B cell (primary cell): Measurements from ENCODE around the gene PDILT. TPM values are rescaled to one million over a fixed set of nuclear protein-coding genes. Genes with fewer than 3 reads are reported as not detected.
"Not testable (repeated sequence)": the region's sequence is repeated elsewhere in the genome, so short reads cannot be mapped to it uniquely, and the experiment has no call there.

ENCODE experiments used
- ATAC-seq: fragments of 200-7000 bp; cut with Tn5 transposase; one replicate; pipeline ENCODE4 v1.10.0; 2021; ENCODE audit warnings: low read depth, mild to moderate bottlenecking, moderate number of reproducible peaks, moderate library complexity
- CTCF ChIA-PET: fragments of 350-600 bp; sonication (Branson Sonifier 250); formaldehyde crosslinking; loops from one replicate; lab custom pipeline; 2021; ENCODE audit warnings: antibody characterized with exemption, inconsistent platforms; lab: Charles Lee
- POLR2A ChIA-PET: fragments of 350-600 bp; sonication (Branson Sonifier 250); formaldehyde crosslinking; loops from one replicate; lab custom pipeline; 2021; ENCODE audit warnings: antibody characterized with exemption; lab: Charles Lee
- DNase-seq: peaks from one replicate; pipeline ENCODE4 v3.0.0; 2013
- H2AFZ ChIP-seq: 2 replicates; pipeline ENCODE4 v1.6.1; 2012; ENCODE audit warnings: mild to moderate bottlenecking, low read depth, low read length; ENCODE audit not compliant: insufficient read depth, poor library complexity, severe bottlenecking
- H3K27ac ChIP-seq, 2 donors: 1 replicate in 1 of 2; 2 replicates in 1 of 2; pipeline ENCODE4 v1.5.1; 2012 to 2013; ENCODE audit warnings: low read length in 2 of 2, mild to moderate bottlenecking in 2 of 2, moderate library complexity in 1 of 2
- H3K27me3 ChIP-seq, 4 experiments: fragments of 200-600 bp in 1 of 4; sonication (generic) in 1 of 4; replicated peaks in 1 of 4; 1 replicate in 2 of 4; 2 replicates in 2 of 4; pipeline versions ENCODE4 v1.6.1 to v1.7.0; 2013 to 2016; ENCODE audit warnings: low read length in 3 of 4, mild to moderate bottlenecking in 2 of 4, mixed read lengths in 1 of 4, moderate library complexity in 1 of 4; ENCODE audit not compliant: insufficient read depth in 4 of 4, control insufficient read depth in 3 of 4; ENCODE audit errors: control extremely low read depth in 1 of 4
- H3K36me3 ChIP-seq, 2 experiments: replicated peaks in 1 of 2; 1 replicate in 1 of 2; 2 replicates in 1 of 2; pipeline versions ENCODE4 v1.6.1 to v1.7.1; 2013; ENCODE audit warnings: low read length in 1 of 2; ENCODE audit not compliant: insufficient read depth in 2 of 2, control insufficient read depth in 1 of 2; ENCODE audit errors: control extremely low read depth in 1 of 2, extremely low read depth in 1 of 2
- H3K4me1 ChIP-seq, 2 donors: fragments of 200-600 bp in 1 of 2; sonication (generic) in 1 of 2; 1 replicate in 1 of 2; 2 replicates in 1 of 2; pipeline versions ENCODE4 v1.5.1 to v1.6.1; 2013 to 2017; ENCODE audit warnings: low read length in 2 of 2; ENCODE audit not compliant: control insufficient read depth in 2 of 2, insufficient read depth in 2 of 2
- H3K4me2 ChIP-seq: replicated peaks from 2 replicates; pipeline ENCODE3; 2012; ENCODE audit warnings: mild to moderate bottlenecking, low read depth, low read length; ENCODE audit not compliant: poor library complexity, severe bottlenecking
- H3K4me3 ChIP-seq, 5 experiments: fragments of 200-600 bp in 1 of 5; sonication (generic) in 1 of 5; 1 replicate in 3 of 5; 2 replicates in 2 of 5; pipeline versions ENCODE4 v1.5.1 to v1.7.0; 2011 to 2016; ENCODE audit warnings: low read length in 4 of 5, mild to moderate bottlenecking in 4 of 5, low read depth in 2 of 5, control low read depth in 1 of 5, moderate library complexity in 1 of 5; ENCODE audit not compliant: insufficient read depth in 1 of 5; ENCODE audit errors: control extremely low read depth in 1 of 5, extremely low read depth in 1 of 5
- H3K79me2 ChIP-seq: fragments of 200-600 bp; sonication (generic); one replicate; pipeline ENCODE4 v1.6.0; 2016; ENCODE audit warnings: low read length; ENCODE audit not compliant: control insufficient read depth, insufficient read depth
- H3K9ac ChIP-seq: fragments of 200-600 bp; sonication (generic); 2 replicates; pipeline ENCODE4 v1.6.1; 2017; ENCODE audit warnings: mild to moderate bottlenecking, low read length, moderate library complexity
- H3K9me3 ChIP-seq, 3 donors: one replicate each; pipeline versions ENCODE4 v1.6.1 to v1.7.1; 2013; ENCODE audit warnings: low read length in 2 of 3; ENCODE audit not compliant: control insufficient read depth in 2 of 3, insufficient read depth in 1 of 3; ENCODE audit errors: control extremely low read depth in 1 of 3
- H4K20me1 ChIP-seq: 2 replicates; pipeline ENCODE4 v1.6.0; 2012; ENCODE audit warnings: mild to moderate bottlenecking, low read length; ENCODE audit not compliant: insufficient read depth, control insufficient read depth, poor library complexity, severe bottlenecking
- H3K27ac Mint-ChIP-seq: one replicate; pipeline ENCODE4 v1.8.0; 2021; ENCODE audit warnings: mixed read lengths
- H3K27me3 Mint-ChIP-seq: one replicate; pipeline ENCODE4 v1.8.0; 2021; ENCODE audit warnings: mixed read lengths
- H3K4me1 Mint-ChIP-seq: one replicate; pipeline ENCODE4 v1.8.0; 2021; ENCODE audit warnings: mixed read lengths
- H3K4me3 Mint-ChIP-seq: one replicate; pipeline ENCODE4 v1.8.0; 2021; ENCODE audit warnings: mixed read lengths
- H3K9me3 Mint-ChIP-seq: one replicate; pipeline ENCODE4 v1.8.0; 2022; ENCODE audit warnings: mixed read lengths; ENCODE audit not compliant: insufficient read depth
- WGBS: methylation state at CpG from one replicate; pipeline ENCODE4 v1.1.5; 2013; ENCODE audit warnings: missing lambda C conversion rate; ENCODE audit not compliant: insufficient coverage; 5-methylcytosine and 5-hydroxymethylcytosine counted together
- intact Hi-C: fragments of 100-400 bp; cut with micrococcal nuclease; formaldehyde crosslinking; loops from one replicate; pipeline ENCODE4 v1.10.0; 2022
- polyA plus RNA-seq: library from polyadenylated mRNA; depleted of rRNA; stranded (reverse); fragments of >200 nt; gene quantifications from 2 replicates; pipeline ENCODE4 v1.2.3, GENCODE V29; 2012
- total RNA-seq, 2 donors: library from RNA; stranded (reverse); fragments of 120-200 nt in 1 of 2; gene quantifications; 1 replicate in 1 of 2; 2 replicates in 1 of 2; pipeline versions ENCODE4 v1.2.3 to v1.2.4, GENCODE V29; 2013 to 2022

The PDILT gene
- total and polyA plus RNA-seq, 2 donors (not counting 1 experiment from before 2014, with no cell fraction given) = not detected

DNA sequence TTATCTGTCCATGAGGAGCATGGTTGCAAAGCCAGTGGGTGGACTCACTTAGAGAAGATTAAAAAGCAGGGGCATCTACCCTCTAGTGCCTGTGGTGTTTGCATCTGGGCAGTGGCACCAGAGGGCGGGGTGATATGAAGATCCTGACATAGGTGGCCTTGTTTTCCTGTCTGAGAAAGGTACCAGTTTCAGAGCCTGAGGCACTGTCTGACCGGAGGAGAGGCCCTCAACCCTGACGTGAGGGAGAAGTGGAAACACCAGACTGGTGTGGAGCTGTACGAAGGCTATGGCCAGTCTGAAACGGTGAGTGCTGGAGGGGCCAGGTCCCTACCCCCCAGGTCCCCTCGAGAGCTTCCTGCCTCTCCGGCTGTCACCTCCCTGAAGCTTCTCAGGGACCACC is 25.0 kb upstream of the PDILT start:
- H3K27ac ChIP-seq, DNase-seq, H3K27me3 ChIP-seq, H3K9ac ChIP-seq, H3K79me2 ChIP-seq, POLR2A ChIA-PET, H4K20me1 ChIP-seq, H3K36me3 ChIP-seq, H3K4me3 ChIP-seq, H3K4me3 Mint-ChIP-seq, H3K4me1 ChIP-seq, intact Hi-C loops, ATAC-seq, H3K4me1 Mint-ChIP-seq, CTCF ChIA-PET, H3K9me3 ChIP-seq, H3K9me3 Mint-ChIP-seq, H3K4me2 ChIP-seq, H3K27ac Mint-ChIP-seq, H2AFZ ChIP-seq: not testable (repeated sequence)
- H3K27me3 Mint-ChIP-seq = peaks cover 12% of the 10 kb centered on the region
- 91% methylated on average over 4 of the region's 7 CpGs for WGBS

DNA sequence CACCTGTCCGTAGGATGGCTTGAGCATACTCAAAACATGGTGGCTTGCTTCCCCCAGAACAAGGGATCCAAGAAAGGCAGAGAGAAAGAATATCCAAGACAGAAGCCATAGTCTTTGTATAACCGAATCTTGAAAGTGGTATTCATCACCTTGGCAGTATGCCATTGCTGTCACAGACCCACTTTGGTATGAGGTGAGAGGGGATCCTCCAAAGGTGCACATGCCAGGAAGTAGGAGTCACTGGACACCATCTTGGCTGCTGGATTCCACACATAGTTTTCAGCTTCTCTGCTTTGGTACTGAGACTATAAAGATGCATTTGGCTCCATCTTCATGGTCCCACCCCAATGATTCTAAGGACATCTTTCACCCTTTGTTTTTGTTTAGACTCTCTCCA is 22.9 kb upstream of the PDILT start:
- H3K27ac ChIP-seq, DNase-seq, ATAC-seq, intact Hi-C loops, H3K79me2 ChIP-seq, CTCF ChIA-PET, H3K9me3 ChIP-seq, H3K9me3 Mint-ChIP-seq, H2AFZ ChIP-seq, H3K36me3 ChIP-seq, H3K4me1 ChIP-seq, H3K4me1 Mint-ChIP-seq, H3K27ac Mint-ChIP-seq, H3K9ac ChIP-seq, POLR2A ChIA-PET, H3K4me2 ChIP-seq, H3K4me3 Mint-ChIP-seq, H3K27me3 ChIP-seq, H4K20me1 ChIP-seq, H3K4me3 ChIP-seq: not testable (repeated sequence)
- peaks cover 12% of the 10 kb centered on the region for H3K27me3 Mint-ChIP-seq
- WGBS = 54% methylated on average over 2 of the region's 2 CpGs
